Retinal pigment epithelial cell (primary cell): ENCODE measurements around the gene HINT2.

Experiments used
- DNase-seq: peaks from one replicate; pipeline ENCODE4 v3.0.0-alpha.2; 2010; ENCODE audit warnings: low read depth
- H3K4me3 ChIP-seq: 2 replicates; pipeline ENCODE4 v1.5.1; 2011; ENCODE audit warnings: mild to moderate bottlenecking, low read length, control low read depth, moderate library complexity
- TF ChIP-seq, protein P1 (sequence below): conservative IDR thresholded peaks from 2 replicates; pipeline ENCODE4 v1.5.1; 2011; ENCODE audit warnings: low read depth, low read length, control low read depth, inconsistent platforms

The HINT2 gene

DNA sequence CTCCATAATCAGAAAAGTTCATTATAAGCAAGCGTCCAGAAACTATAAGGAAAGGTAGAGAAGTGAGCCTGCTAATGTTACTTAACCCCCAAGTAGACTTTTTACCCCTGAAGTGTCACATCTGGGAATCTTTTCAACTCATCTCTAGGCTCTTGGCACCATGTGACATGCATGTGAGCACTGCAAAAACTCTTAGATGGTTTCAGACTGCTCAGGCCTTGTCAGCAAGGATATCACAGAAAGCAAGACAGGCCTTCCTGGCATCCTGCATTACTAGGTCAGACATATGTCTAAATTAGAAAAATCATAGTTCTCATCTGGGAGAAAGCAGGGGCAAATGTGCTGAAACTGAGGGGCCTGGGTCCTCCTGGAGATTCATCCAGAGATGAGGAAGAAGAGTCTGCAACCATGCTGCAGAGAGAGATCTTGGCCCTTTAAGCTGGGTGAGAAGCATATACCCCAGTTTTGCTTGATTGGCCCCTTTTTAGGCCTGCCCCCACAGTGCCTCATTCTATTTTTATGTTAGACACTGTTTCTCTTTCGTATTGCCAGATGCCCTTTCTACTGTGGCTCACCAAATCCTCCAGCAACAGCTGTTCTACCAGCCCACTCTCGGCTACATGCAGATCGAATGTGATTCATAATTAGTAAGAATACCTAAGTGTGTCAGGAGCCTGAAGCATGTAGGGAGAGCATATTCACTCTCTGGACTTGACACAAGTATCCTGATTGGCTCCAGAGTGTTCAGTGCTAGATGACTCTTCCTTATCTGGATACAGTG, 33.1 kb upstream of the HINT2 start:
- no peak for DNase-seq
- H3K4me3 ChIP-seq, result no peak overlapping the region
- TF ChIP-seq, protein P1, sequence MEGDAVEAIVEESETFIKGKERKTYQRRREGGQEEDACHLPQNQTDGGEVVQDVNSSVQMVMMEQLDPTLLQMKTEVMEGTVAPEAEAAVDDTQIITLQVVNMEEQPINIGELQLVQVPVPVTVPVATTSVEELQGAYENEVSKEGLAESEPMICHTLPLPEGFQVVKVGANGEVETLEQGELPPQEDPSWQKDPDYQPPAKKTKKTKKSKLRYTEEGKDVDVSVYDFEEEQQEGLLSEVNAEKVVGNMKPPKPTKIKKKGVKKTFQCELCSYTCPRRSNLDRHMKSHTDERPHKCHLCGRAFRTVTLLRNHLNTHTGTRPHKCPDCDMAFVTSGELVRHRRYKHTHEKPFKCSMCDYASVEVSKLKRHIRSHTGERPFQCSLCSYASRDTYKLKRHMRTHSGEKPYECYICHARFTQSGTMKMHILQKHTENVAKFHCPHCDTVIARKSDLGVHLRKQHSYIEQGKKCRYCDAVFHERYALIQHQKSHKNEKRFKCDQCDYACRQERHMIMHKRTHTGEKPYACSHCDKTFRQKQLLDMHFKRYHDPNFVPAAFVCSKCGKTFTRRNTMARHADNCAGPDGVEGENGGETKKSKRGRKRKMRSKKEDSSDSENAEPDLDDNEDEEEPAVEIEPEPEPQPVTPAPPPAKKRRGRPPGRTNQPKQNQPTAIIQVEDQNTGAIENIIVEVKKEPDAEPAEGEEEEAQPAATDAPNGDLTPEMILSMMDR, result no peak

DNA sequence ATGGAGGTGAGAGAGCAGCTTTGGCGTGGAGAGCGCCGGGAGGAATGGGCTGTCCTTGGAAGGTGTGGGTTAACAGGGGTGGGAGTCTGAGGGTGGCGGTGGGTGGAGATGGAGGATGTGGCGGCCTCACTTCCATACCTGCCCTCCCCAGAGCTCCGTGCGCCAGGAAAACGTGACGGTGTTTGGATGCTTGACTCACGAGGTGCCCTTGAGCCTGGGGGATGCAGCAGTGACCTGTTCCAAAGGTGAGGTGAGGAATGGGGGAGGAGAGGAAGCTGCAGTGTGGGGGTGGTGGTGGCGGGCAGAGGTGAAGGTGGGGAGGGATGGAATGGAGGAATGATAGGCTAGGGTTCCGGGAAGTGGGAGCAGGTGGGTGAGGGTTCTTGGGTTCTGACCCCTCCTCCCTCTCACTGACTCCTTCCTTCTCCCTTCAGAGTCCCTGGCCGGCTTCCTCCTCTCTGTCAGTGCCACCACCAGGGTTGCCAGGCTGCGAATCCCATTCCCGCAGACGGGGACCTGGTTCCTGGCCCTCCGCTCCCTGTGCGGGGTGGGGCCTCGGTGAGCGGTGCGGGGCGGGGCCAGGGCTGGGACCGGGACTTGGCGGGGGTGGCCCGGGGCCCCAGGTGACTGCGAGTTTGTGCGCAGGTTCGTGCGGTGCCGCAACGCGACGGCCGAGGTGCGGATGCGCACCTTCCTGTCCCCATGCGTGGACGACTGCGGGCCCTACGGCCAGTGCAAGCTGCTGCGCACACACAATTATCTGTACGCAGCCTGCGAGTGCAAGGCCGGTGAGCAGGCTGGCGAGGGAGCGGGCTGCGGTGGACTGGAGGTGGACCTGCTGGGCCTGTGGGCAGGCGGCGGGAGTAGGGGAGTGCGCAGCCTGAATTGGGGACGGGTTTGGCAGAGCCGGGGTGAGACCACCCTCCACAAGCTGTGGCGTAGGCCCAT, 31.3 kb upstream of the HINT2 start:
- no peak for DNase-seq
- TF ChIP-seq, protein P1, result no peak

DNA sequence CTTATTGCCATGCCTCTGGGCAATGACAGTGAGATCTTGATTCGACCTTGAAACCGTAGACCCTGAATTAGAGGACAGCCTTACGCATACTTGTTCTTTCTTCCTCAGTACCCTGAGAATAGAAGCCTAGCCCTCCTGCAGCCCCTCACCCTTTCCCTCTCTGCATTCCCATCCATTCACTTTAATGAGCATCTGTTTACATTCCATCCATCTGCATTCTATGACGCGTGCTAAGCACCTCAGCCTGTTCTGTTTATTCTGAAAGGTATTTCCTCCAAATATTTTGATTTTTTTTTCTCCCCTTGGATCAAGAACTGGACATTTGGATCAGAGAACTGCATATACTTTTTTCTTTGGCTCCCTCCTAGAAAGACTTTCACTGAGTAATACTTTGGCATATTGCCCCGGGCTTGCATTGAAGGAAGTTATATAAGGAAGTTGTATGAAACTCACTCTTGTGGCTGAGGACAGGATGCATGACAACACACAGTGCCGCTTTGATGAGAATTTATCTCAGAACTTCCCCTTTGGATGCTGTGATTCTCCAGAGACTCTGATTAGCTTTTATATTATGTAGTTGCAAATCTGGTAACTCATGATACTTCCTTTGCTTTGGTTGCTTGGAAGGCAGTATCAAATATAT, 29.9 kb upstream of the HINT2 start:
- DNase-seq, result peak; percentile 40
- TF ChIP-seq, protein P1, result no peak
- no peak overlapping the region for H3K4me3 ChIP-seq

More for the DNA sequence above, 31.3 kb upstream of the HINT2 start:
- H3K4me3 ChIP-seq, result no peak overlapping the region

DNA sequence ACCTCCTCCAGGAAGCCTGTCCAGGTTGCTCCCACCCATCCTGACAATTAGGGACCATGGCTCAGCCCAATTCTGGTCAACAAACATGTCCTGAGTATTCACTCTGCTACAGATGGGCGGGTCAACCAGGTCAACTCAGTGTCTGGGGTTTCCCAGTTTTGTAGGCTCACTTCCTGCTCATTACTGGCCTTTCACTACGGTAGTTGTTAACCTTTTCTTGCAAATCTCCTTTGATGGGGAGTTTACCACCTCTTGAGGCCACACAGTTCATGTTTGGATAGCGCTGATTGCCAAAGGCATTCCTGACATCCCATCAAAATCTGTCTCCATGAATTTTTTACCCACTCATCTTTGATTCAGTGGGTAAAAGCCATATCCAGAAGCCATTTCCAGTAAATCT, 28.0 kb upstream of the HINT2 start:
- TF ChIP-seq, protein P1, result no peak
- no peak for DNase-seq
- no peak overlapping the region for H3K4me3 ChIP-seq

DNA sequence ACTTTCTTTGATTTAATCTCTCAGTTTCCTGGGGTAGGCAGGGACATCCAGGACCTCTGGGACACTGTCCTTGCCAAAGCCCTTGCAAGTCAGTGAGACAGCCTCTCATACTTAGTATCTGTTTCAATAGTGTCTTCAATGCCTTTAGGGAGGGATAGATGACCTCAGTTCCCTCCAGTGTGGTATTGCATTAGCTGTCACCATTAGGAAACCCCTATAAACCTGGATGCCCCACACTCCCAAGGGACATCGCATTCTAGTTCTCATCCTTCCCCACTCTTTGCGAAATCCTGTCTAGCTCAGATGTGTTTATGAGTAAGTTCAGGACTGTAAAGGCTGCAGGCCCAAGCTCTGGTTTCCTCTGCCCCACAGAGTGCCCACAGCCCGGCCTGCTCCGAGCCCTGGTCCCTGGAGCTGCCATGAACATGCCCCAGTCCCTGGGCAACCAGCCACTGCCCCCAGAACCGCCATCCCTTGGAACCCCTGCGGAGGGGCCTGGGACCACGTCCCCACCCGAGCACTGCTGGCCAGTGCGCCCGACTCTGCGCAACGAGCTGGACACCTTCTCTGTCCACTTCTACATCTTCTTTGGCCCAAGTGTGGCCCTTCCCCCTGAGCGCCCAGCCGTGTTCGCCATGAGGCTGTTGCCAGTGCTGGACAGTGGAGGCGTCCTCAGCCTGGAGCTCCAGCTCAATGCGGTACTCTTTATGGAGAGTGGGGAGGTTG, 27.3 kb upstream of the HINT2 start:
- H3K4me3 ChIP-seq, result no peak overlapping the region

DNA sequence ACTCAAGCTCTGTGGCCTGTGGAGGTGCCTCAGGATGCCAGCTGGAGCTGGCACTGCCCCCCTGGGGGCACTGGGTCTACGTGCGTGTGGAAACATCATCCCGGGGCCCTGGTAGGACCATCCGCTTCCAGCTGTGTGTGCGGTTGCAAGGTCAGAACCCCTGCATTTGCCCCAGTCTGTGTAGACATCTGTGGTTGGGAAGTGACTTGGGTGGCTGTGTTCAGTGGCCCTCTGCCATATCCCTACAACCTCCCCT, 26.7 kb upstream of the HINT2 start:
- TF ChIP-seq, protein P1, result no peak
- H3K4me3 ChIP-seq, result no peak overlapping the region
- DNase-seq, result no peak

More for the DNA sequence above, 27.3 kb upstream of the HINT2 start:
- DNase-seq, result no peak
- TF ChIP-seq, protein P1, result no peak
